Nephron progenitor cell (in vitro differentiated cells): ENCODE data around the gene ZBTB7C.

ENCODE experiments used
- DNase-seq: peaks from one replicate; pipeline ENCODE4 v3.0.0; 2021
- H3K27ac Mint-ChIP-seq: 2 replicates; pipeline ENCODE4 v1.8.0; 2021; ENCODE audit warnings: mild to moderate bottlenecking, moderate library complexity, mixed read lengths
- H3K27me3 Mint-ChIP-seq: 2 replicates; pipeline ENCODE4 v1.8.0; 2021; ENCODE audit warnings: mild to moderate bottlenecking, low read depth, mixed read lengths; ENCODE audit not compliant: poor library complexity
- H3K36me3 Mint-ChIP-seq: 2 replicates; pipeline ENCODE4 v1.8.0; 2021; ENCODE audit warnings: low read depth, mixed read lengths
- H3K4me1 Mint-ChIP-seq: 2 replicates; pipeline ENCODE4 v1.8.0; 2021; ENCODE audit warnings: mixed read lengths
- H3K4me3 Mint-ChIP-seq: 2 replicates; pipeline ENCODE4 v1.8.0; 2021; ENCODE audit warnings: mild to moderate bottlenecking, moderate library complexity, mixed read lengths
- H3K9me3 Mint-ChIP-seq: 2 replicates; pipeline ENCODE4 v1.8.0; 2021; ENCODE audit warnings: mild to moderate bottlenecking, moderate library complexity, mixed read lengths
- CTCF ChIP-seq: fragments of 200-600 bp; sonication (generic); IDR thresholded peaks from 2 replicates; pipeline ENCODE4 v1.5.0; 2021; ENCODE audit warnings: antibody characterized with exemption

Gene ZBTB7C

GRCh38 chr18:48412339-48412929 is 3.3 kb upstream of the ZBTB7C start:
- Mint-ChIP-seq H3K27ac (no peak overlapping the region), H3K36me3 (no peaks in the 10 kb centered on the region), H3K4me3 (no peak overlapping the region), H3K9me3 (peaks cover 8% of the 10 kb centered on the region), H3K27me3 (peaks cover 60% of the 10 kb centered on the region), H3K4me1 (peaks cover 22% of the 10 kb centered on the region)
- DNase-seq = peak; percentile 44
- peak; percentile 78 for TF ChIP-seq CTCF

- H3K9me3 Mint-ChIP-seq = peaks cover 8% of the 10 kb centered on the region
- no peak for TF ChIP-seq CTCF
- peak; percentile 98 for DNase-seq
- H3K4me3 Mint-ChIP-seq = peak overlapping the region; percentile 72
- no peaks in the 10 kb centered on the region for H3K36me3 Mint-ChIP-seq
- H3K27ac Mint-ChIP-seq = no peak overlapping the region
- H3K27me3 Mint-ChIP-seq = peaks cover 67% of the 10 kb centered on the region
- peaks cover 40% of the 10 kb centered on the region for H3K4me1 Mint-ChIP-seq
These were observed 1.1 kb upstream of the ZBTB7C start for GRCh38 chr18:48410095-48410920.

- no peak for TF ChIP-seq CTCF
- peak overlapping the region; percentile 72 for H3K4me3 Mint-ChIP-seq
- no peaks in the 10 kb centered on the region for H3K36me3 Mint-ChIP-seq
These were observed 460 bp upstream of the ZBTB7C start for GRCh38 chr18:48409591-48410094.

GRCh38 chr18:48408111-48408726 is 964 bp downstream of the ZBTB7C start:
- Mint-ChIP-seq H3K36me3 (no peaks in the 10 kb centered on the region), H3K4me1 (peaks cover 58% of the 10 kb centered on the region), H3K9me3 (peaks cover under 1% of the 10 kb centered on the region), H3K27me3 (peaks cover 55% of the 10 kb centered on the region), H3K4me3 (peak overlapping the region; percentile 84), H3K27ac (no peak overlapping the region)
- no peak for TF ChIP-seq CTCF
- DNase-seq = peak; percentile 37

More at GRCh38 chr18:48409591-48410094, 460 bp upstream of the ZBTB7C start:
- peaks cover 60% of the 10 kb centered on the region for H3K27me3 Mint-ChIP-seq
- H3K4me1 Mint-ChIP-seq = peaks cover 47% of the 10 kb centered on the region
- DNase-seq = no peak
- H3K9me3 Mint-ChIP-seq = peaks cover 8% of the 10 kb centered on the region
- no peak overlapping the region for H3K27ac Mint-ChIP-seq

GRCh38 chr18:48407358-48407757 is 1.8 kb downstream of the ZBTB7C start:
- Mint-ChIP-seq H3K9me3 (no peaks in the 10 kb centered on the region), H3K27me3 (peaks cover 52% of the 10 kb centered on the region), H3K36me3 (no peaks in the 10 kb centered on the region), H3K4me3 (peak overlapping the region; percentile 84), H3K4me1 (peaks cover 63% of the 10 kb centered on the region), H3K27ac (no peak overlapping the region)
- no peak for TF ChIP-seq CTCF
- no peak for DNase-seq
